ENCODE measurements around the gene SASS6.

The SASS6 gene, protein sequence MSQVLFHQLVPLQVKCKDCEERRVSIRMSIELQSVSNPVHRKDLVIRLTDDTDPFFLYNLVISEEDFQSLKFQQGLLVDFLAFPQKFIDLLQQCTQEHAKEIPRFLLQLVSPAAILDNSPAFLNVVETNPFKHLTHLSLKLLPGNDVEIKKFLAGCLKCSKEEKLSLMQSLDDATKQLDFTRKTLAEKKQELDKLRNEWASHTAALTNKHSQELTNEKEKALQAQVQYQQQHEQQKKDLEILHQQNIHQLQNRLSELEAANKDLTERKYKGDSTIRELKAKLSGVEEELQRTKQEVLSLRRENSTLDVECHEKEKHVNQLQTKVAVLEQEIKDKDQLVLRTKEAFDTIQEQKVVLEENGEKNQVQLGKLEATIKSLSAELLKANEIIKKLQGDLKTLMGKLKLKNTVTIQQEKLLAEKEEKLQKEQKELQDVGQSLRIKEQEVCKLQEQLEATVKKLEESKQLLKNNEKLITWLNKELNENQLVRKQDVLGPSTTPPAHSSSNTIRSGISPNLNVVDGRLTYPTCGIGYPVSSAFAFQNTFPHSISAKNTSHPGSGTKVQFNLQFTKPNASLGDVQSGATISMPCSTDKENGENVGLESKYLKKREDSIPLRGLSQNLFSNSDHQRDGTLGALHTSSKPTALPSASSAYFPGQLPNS

DNA sequence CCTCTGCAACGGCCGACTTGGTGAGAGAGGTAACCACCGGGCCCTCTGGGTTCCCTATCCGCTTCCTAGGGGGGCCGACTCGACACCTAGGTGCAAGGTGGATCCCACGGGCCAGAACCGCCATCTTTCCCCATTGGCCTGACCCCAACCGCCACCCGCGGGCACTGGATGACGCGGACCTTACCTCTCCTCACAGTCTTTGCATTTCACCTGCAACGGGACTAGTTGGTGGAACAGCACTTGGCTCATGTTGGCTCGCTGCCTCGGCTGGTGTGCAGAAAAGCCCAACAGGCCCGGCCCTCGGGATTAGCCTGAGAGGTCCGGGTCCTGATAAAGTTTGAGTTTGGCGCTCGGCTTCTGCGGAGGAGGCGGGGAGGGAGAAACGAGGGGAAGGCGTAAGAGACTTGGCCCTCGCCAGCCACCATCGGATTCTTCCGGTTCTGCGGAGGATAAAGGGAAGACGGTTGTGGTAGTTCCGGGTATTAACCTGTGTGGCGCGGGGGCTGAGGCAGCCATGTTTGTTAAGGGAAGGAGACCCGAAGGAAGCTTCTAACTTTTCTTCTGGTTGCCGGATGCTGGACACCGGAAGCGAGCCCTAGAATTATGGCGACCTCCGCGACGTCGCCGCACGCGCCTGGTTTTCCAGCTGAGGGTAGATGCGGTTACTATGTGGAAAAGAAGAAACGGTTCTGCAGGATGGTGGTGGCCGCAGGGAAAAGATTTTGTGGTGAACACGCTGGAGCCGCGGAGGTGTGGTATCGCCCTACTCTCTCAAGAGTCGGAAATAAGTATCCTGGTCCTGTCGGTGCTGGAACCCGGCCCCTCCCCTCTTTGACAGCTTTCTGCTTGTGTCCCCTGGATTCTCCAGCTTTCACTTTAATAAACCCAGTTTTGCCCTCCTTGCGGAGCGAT, at the start of gene SASS6, which contains the start of gene TRMT13:
Gene SASS6 (minus strand): TSS at position 365 of the 912 bp plus-strand sequence. CDS start 116 bp downstream, at position 249.
Gene TRMT13 (plus strand): TSS at position 598 of the 912 bp plus-strand sequence. CDS start 6 bp downstream, at position 604.
- DNase-seq (ENCODE audit: low read depth, low spot score), result peak; percentile 92

DNA sequence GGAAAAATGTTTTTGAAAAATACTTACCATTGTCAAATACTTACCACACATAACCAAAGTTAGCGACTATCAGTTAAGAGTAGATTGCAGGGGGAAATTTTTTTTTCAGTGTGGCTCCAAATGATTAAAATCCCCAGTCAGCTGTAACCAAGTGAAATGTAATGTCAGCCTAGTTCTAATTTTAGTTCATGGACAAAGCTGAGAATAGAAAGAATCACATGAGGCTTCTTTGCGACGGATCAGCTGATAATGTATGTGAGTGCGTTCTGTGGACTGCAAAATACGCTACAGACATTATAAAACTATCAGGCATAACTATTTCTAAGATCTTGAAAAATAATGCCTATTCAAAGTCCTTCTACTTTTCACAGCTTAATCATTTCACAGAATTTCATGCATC, 45.4 kb upstream of the SASS6 start, which contains the start of gene LRRC39:
Gene LRRC39 (minus strand): TSS at position 166 of the 400 bp plus-strand sequence. CDS start 9,740 bp downstream, outside the sequence.
- no peak for DNase-seq (ENCODE audit: low read depth, low spot score)

DNA sequence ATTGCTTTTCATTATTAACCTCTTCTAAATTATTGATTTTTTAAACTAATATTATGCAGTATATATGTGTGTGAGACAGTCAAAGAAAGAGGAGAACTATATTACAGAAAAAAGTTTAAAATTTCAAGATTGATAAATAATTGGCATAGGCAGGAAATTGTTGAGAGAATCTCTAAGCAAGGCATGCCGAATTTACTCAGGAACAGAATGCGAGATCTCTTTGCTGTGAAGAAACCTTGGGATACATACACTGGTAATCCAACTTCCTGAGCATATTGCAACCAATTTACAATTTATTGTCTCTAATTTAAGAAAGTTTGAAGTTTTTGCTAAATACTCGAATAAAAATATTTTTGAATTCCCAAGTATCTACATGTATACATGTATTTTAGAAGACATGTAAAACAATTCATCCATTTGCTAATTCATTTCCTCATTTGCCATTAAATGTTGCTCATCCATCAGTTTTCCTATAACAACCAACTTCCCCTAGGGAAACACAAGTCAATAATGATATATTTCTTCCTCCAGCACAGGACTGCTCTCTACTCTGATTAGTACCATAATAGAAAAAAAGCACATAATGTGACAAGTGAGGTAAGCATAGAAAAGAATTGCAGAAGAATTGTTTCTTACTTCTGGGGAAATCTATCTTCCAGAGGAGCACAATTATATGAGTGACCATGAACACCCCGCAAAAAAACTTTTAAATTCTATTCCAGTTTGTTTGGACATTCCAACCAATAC, 44.7 kb upstream of the SASS6 start:
- no peak for DNase-seq (ENCODE audit: low read depth, low spot score)

DNA sequence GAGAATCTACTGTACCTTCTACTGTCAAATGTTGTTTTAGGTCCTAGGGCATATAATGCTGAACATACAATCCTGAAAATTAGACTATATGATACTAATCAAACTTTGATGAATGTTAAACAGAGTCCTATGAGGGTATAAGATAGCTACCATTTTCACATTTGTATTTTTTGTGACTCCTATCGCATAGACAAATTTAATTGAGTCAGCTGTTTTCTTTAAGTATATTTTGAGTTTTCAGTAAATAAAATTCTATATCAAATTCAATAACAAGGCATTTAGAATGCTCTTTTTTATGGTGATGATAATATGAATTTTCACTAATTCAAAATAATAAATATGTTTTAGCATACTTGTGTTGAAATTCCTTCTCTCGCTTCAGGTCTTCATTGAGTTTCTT, 35.3 kb upstream of the SASS6 start:
- no peak for DNase-seq (ENCODE audit: low read depth, low spot score)

DNA sequence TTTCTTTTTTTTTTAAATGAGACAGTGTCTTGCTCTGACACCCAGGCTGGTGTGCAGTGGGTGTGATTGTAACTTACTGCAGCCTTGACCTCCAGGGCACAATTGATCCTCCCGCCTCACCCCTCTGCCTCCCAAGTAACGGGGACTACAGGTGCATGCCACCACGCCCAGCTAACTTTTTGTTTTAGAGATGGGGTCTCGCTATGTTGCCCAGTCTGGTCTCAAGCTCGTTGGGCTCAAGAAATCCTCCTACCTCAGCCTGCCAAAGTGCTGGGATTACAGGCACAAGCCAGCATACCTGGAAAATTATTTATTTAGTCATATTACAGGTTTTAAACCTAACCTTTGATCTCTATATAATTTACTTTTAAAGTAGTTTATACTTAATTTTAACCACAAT, 32.0 kb upstream of the SASS6 start:
- no peak for DNase-seq (ENCODE audit: low read depth, low spot score)

DNA sequence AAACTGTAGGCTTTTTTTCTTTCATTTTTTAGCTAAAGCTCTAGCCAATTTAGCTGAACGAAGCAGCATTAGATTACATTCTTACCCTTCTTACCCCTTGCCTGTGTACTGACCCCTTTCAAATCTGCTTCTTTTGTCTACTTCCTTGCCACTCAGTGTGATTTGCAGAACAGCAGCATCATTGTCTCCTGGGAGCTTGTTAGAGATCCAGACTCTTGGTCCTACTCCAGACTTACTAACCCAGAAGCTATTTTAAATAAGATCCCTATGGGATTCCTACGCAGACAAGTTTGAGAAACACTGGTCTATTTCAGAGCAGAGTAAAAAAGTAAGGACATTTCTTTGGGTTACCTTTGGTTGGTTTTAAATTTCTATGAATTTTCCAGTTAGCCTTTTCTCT, 31.5 kb upstream of the SASS6 start:
- DNase-seq (ENCODE audit: low read depth, low spot score), result no peak

DNA sequence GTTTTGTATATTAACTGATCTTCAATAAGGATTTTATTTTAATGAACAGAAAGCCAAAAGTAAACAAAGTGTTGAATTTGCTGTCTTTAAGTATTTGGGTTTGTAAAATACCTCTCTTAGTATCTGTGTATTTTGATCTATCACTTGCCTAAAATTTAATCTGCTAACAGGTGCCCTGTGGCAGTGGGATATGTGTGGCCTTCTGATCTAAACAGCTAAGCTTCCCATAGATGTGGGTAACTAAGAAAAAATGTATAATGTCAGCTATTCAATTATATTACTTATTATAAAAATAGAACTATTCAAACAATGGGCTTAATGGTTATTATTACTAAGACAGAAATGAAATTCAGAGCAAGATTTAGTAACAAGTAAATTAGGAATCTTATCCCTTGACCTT, 30.2 kb upstream of the SASS6 start:
- DNase-seq (ENCODE audit: low read depth, low spot score), result no peak

DNA sequence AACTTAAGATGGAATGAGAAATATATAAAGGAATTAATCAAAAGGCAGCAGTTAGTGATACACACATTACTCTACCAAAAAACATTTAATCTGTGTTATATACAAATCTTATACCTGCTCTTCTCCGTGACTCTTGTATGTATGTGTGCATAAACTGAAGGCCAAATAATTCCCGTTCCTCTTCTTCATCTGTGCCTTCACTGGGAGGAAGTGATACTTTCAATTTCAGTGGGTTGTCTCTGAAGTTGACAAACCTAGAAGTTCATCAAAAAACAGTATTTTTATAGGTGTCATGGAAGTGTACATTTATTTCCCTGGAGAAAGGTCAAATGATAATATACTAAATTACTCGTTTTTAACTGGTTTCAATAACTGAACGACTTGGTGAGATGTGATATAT, 19.5 kb upstream of the SASS6 start:
- no peak for DNase-seq (ENCODE audit: low read depth, low spot score)

DNA sequence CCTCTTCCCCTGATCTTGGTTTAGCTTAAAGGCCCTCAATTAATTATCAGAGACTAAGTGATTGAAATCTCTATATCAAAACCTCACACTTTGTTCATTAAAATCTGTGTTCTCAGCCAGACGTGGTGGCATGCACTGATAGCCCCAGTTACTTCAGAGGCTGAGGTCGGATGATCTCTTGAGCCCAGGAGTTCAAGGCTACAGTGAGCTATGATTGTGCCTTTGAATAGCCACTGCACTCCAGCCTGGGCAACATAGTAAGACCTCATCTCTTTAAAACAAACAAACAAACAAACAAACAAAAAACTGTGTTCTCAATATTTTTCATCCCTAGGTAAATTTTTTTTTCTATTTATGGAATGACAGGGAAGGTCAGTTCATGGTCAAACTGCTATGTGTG, 18.9 kb upstream of the SASS6 start:
- DNase-seq (ENCODE audit: low read depth, low spot score), result no peak

DNA sequence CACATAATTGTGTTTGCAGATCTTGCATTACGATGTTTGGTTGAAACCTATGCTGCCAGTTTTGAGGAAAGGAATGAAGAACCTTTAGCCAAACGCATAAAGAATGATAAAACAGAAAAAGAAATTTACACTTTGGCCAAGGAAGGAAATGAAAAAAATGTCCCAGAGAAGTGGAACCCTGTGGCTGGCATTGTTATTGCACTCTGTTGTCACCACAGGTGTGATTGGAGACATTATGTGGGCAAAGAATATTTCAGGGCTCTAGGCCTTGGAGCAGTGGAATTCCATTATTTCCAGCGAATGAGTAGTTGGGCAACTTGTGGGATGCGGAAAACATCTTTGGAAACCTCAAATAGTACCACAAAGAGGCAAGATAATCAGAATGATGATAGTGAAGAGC, 15.1 kb upstream of the SASS6 start:
- no peak for DNase-seq (ENCODE audit: low read depth, low spot score)

DNA sequence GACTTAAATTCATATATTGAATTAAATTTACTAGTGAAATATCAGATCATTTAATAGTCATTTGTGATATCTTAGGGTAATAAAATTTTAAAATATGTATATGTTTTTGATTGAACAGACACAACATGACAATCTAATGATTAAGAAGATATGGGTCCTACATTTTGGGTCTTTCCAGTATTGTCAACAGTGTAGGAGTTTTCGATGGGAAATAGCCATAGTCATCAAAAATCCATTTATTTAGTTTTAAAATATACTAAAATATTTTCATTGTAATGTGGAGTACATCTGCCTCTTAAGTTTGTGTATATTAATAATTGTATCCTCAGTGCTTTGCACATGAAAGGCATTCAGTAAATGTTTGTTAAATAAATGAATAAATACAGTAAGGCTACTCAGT, 14.2 kb upstream of the SASS6 start:
- no peak for DNase-seq (ENCODE audit: low read depth, low spot score)

DNA sequence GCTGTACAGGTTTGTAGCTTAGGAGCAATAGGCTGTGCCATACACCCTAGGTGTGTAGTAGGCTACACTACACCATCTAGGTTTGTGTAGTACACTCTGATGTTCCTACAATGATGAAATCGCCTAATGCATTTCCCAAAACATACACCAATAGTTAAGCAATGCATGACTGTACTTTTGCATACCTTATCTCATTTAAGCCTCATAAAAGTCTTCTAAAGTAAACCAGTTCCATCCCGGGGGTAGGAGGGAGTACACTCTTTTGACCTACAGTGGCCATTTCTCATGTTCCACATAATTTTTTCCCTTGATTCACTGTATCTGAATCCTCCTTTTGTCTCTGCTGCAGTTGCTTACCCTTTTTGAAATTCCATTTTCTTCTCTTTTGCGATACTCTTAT, 12.4 kb upstream of the SASS6 start:
- no peak for DNase-seq (ENCODE audit: low read depth, low spot score)

DNA sequence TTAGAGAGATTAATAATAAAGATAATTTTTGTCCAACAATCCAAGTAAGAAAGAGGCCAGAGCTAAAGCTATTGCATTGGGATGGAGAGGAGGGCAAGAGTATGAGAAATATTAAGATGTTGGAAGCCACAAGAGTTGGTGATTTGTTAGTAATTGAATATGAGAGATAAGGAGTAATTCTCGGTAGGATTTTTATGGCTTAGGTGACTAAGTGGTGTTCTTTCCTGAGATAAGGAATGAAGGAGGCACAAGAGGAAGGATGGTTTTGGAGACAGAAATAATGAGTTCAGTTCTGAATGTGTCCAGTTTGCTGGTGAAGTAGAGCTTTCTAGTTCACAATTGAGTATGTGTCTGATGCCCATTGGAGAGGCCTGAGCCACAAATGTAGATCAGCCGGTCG, 9.6 kb upstream of the SASS6 start:
- DNase-seq (ENCODE audit: low read depth, low spot score), result no peak

DNA sequence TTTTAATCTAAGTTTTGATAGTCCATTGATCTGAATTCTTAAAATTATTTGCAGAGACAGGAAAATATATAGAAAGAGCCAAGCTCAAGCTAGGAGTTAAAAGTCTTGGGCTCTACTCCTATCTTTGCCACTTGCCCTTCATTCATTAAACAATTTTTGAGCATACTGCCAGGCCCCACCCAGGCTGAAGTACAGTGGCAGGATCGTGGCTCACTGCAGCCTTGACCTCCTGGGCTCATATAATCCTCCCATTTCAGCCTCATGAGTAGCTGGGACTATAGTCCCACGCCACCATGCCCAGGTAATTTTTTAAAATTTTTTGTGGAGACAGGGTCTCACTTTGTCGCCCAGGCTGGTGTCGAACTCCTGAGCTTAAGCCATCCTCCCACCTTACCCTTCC, 8.5 kb upstream of the SASS6 start:
- no peak for DNase-seq (ENCODE audit: low read depth, low spot score)

DNA sequence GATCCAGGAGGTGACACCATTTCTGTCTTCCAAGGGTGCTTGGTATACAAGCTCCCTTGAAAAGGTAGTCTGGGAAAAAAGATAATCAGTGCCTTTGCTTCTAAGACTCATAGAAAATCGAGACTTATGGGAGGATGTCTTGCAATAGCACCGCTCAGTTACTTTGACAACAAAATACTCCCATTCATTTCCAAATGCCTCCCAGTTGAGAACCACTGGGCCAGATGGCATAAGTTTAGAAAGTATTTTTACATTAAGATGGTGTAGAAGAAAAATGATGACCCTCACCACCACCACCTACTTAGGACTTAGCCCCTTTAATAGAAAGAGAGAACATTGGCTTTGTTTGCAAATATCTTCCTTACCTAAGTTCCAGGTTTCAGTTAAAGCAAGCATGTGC, 4.9 kb upstream of the SASS6 start:
- no peak for DNase-seq (ENCODE audit: low read depth, low spot score)

DNA sequence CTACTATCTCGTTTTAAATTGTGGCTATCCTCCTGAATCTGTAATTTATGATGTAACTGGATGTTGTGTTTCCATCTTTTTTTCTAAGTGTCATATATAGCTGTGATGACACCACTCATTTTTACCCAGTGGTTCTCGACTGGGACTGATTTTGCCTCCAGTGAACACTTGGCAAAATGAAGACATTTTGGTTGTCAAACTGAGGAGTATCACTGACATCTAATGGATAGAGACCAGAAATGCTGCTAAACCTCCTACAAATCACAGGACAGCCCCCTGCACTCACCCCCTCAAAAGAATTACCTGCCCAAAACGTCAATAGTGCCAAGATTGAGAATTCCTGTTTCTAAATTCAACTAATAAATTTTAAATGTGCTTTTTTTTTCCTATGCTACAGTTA, 2.1 kb upstream of the SASS6 start:
- no peak for DNase-seq (ENCODE audit: low read depth, low spot score)

DNA sequence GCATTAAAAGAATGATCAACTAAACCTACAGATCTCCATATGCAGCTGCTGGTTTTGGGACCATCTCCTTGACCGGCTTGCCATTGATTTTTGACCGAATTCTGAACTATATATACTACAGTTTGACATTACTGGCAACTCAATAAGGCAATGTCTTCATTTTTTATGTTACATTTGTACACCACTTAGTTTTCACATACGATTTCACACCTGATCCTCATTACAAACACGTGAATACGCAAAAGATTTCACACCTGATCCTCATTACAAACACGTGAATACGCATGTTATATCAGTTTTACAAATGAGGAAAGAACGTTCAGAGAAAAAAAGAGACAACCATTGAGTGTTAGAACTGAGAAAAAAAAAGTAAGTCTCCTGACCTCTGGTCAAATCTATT, 1.1 kb downstream of the SASS6 start:
- DNase-seq (ENCODE audit: low read depth, low spot score), result no peak

DNA sequence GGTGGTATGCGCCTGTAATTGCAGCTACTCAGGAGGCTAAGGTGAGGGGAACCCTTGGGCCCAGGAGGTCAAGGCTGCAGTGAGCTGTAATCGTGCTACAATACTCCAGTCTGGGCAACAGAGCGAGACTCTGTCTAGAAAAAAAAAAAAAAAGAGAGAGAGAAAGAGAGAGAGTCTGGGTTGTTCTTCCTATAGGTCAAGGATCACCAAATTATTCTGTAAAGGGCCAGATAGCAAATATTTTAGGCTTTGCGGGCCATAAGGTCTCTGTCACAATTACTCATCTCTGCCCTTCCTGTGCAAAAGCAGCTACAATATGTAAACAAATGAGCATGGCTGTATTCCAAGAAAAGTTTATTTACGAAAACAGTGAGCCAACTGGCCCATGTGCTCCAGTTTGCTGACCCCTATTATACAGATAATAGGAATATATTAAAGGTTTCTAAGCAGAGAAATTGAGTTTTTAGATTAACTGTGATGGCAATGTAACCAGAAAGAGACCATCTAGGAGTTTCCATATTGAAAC, 2.1 kb downstream of the SASS6 start:
- DNase-seq (ENCODE audit: low read depth, low spot score), result no peak

DNA sequence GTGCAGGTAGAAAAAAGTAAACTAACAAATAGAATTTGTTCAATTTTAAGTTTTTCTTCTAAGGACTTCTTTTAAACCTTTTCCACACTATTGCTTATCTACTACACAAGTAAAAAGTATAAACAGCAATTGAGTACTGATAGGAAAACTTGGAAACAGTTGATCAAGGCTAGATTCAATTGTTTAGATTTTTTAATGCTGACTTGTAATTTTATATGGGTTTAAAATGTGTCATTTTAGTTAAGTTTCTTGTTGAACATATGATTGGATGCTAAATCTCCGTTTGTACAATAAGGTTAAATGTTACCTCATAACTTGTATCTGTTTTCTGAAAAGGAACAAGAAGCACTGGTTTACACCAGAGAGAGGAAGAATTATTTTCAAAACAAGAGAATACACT, 5.5 kb downstream of the SASS6 start:
- DNase-seq (ENCODE audit: low read depth, low spot score), result no peak

DNA sequence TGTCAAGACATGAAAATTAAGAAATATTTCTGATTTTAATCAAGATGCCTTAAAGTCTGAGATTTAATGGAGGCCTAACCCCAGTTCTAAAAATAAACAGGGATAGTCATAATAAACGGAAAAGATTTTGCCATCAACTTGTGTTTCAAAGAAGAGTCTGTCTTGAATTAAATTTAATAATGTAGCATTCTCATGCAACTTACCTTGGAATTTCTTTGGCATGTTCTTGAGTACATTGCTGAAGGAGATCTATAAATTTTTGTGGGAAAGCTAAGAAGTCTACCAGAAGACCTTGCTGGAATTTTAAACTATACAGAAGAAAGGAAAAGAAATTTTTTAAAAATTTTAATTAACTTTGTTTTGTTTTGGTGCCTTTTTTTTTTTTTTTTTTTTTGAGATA, 10.6 kb downstream of the SASS6 start:
- DNase-seq (ENCODE audit: low read depth, low spot score), result no peak

DNA sequence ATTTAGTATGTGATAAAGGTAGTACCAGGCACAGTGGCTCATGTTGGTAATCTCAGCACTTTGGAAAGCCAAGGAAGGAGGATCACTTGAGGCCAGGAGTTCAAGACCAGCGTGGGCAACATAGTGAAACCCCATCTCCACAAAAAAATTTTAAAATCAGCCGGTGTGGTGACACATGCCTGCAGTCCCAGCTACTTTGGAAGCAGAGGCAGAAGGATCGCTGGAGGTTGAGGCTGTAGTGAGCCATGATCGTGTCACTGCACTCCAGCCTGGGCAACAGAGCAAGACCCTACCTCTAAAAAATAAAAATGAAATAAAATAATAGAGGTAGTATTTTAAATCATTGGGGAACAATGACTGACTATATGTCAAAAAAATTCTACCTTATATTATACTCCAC, 17.2 kb downstream of the SASS6 start:
- DNase-seq (ENCODE audit: low read depth, low spot score), result no peak

Data from activated CD4-positive, CD25-positive, alpha-beta regulatory T cell treated with anti-CD3 and anti-CD28 coated beads, Interleukin-2, amount 50 U/mL, for 16 hours (primary cell).